ENCODE data around the gene UNK.

- TF ChIP-seq POLR2AphosphoS5 (IDR thresholded peaks at IDR 0.05; ENCODE audit: low read depth, low read length) (no peak), SIN3A (IDR thresholded peaks at IDR 0.05; ENCODE audit: borderline replicate concordance, insufficient read depth, low read length) (no peak)
- TF ChIP-seq, protein P1, sequence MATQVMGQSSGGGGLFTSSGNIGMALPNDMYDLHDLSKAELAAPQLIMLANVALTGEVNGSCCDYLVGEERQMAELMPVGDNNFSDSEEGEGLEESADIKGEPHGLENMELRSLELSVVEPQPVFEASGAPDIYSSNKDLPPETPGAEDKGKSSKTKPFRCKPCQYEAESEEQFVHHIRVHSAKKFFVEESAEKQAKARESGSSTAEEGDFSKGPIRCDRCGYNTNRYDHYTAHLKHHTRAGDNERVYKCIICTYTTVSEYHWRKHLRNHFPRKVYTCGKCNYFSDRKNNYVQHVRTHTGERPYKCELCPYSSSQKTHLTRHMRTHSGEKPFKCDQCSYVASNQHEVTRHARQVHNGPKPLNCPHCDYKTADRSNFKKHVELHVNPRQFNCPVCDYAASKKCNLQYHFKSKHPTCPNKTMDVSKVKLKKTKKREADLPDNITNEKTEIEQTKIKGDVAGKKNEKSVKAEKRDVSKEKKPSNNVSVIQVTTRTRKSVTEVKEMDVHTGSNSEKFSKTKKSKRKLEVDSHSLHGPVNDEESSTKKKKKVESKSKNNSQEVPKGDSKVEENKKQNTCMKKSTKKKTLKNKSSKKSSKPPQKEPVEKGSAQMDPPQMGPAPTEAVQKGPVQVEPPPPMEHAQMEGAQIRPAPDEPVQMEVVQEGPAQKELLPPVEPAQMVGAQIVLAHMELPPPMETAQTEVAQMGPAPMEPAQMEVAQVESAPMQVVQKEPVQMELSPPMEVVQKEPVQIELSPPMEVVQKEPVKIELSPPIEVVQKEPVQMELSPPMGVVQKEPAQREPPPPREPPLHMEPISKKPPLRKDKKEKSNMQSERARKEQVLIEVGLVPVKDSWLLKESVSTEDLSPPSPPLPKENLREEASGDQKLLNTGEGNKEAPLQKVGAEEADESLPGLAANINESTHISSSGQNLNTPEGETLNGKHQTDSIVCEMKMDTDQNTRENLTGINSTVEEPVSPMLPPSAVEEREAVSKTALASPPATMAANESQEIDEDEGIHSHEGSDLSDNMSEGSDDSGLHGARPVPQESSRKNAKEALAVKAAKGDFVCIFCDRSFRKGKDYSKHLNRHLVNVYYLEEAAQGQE (IDR thresholded peaks at IDR 0.05; ENCODE audit: insufficient read depth in 1 of 2, low read depth in 2 of 2, low read length in 2 of 2), result no peak
Measured at GRCh38 chr17:75824666-75825065, 40.1 kb downstream of the UNK start.
